ENCODE data around the gene NDUFB6. TPM values are rescaled to one million over a fixed set of nuclear protein-coding genes. Genes with fewer than 3 reads are reported as not detected.

The NDUFB6 gene
- total and polyA plus RNA-seq, 10 of the 15 experiments (the other 5 are each of a cell fraction or from before 2014, with no cell fraction given): 26.3 to 269 (median 61.4) TPM

- TF ChIP-seq E2F8 (IDR thresholded peaks at IDR 0.05; ENCODE audit: low read depth, partially characterized antibody) (no peak), SIN3A (IDR thresholded peaks at IDR 0.05; ENCODE audit: low read depth, low read length) (no peak), EED (IDR thresholded peaks at IDR 0.05; ENCODE audit: low read depth) (peak; percentile 95), NFIC (IDR thresholded peaks at IDR 0.05; ENCODE audit: low read depth, low read length) (peak; percentile 32; the same call in 1 of the 2 replicates), ZNF274 (IDR thresholded peaks at IDR 0.05; ENCODE audit: insufficient read depth, insufficient read length) (no peak), MEF2A (IDR thresholded peaks at IDR 0.05; ENCODE audit: insufficient read depth, low read depth, low read length) (no peak), TARDBP (IDR thresholded peaks at IDR 0.05; ENCODE audit: borderline replicate concordance) (no peak), TBL1XR1 (IDR thresholded peaks at IDR 0.05; ENCODE audit: low read depth, low read length) (no peak), KDM1A (IDR thresholded peaks at IDR 0.05; ENCODE audit: borderline replicate concordance) (no peak), FOXK2 (IDR thresholded peaks at IDR 0.05) (no peak), GABPA (IDR thresholded peaks at IDR 0.05; ENCODE audit: low read depth) (no peak), NRF1 (conservative IDR thresholded peaks at IDR 0.05; ENCODE audit: low read depth, low read length) (no peak), CBX5 (IDR thresholded peaks at IDR 0.05; ENCODE audit: low read depth) (no peak), PML (IDR thresholded peaks at IDR 0.05; ENCODE audit: low read length) (0 out of 2 replicates have a peak, but pooled peaks have one; percentile 18), MAX (IDR thresholded peaks at IDR 0.05; ENCODE audit: low read depth, low read length) (no peak), POLR2AphosphoS2 (IDR thresholded peaks at IDR 0.05; ENCODE audit: low read depth, low read length) (no peak), EP300 (IDR thresholded peaks at IDR 0.05; ENCODE audit: borderline replicate concordance in 1 of 2, control insufficient read depth in 1 of 2, low read depth in 2 of 2, low read length in 2 of 2) (no peak), ZBED1 (IDR thresholded peaks at IDR 0.05; ENCODE audit: borderline replicate concordance) (no peak), CHD1 (IDR thresholded peaks at IDR 0.05; ENCODE audit: low read depth, low read length) (no peak), DPF2 (IDR thresholded peaks at IDR 0.05) (no peak), BMI1 (IDR thresholded peaks at IDR 0.05; ENCODE audit: borderline replicate concordance) (no peak), CBX3 (IDR thresholded peaks at IDR 0.05; ENCODE audit: borderline replicate concordance, low read depth) (no peak), PKNOX1 (IDR thresholded peaks at IDR 0.05) (peak; percentile 42; the same call in 1 of the 2 replicates), JUND (IDR thresholded peaks at IDR 0.05; ENCODE audit: low read depth, low read length) (no peak), NFYB (IDR thresholded peaks at IDR 0.05; ENCODE audit: insufficient read depth, low read depth, low read length) (no peak), ATF7 (IDR thresholded peaks at IDR 0.05; ENCODE audit: low read depth) (0 out of 2 replicates have a peak, but pooled peaks have one; percentile 24), SREBF2 (IDR thresholded peaks at IDR 0.05; ENCODE audit: low read length) (no peak), HSF1 (IDR thresholded peaks at IDR 0.05; ENCODE audit: low read depth, low read length) (no peak)
Measured at GRCh38 chr9:32526041-32526706, 46.8 kb downstream of the NDUFB6 start, which contains the start of gene RIGI (continued).

Data from GM12878 (cell line).